Stimulated activated CD4-positive, alpha-beta T cell treated with anti-CD3 and anti-CD28 coated beads, TNF-alpha, amount 100 ng/mL, for 24 hours (primary cell): Measurements from ENCODE around the gene OLFM2.
"Not testable (repeated sequence)": the region's sequence is repeated elsewhere in the genome, so short reads cannot be mapped to it uniquely, and the experiment has no call there.

Experiments used
- DNase-seq, 3 experiments: peaks; one replicate each; pipeline ENCODE4 v3.0.0-alpha.2; 2020; ENCODE audit warnings: low read depth in 3 of 3

Gene OLFM2

GRCh38 chr19:9834307-9834725 is 102.0 kb downstream of the OLFM2 start:
- no peak for DNase-seq

GRCh38 chr19:9828551-9829063 is 107.7 kb downstream of the OLFM2 start:
- DNase-seq = no peak

- DNase-seq = peak; percentile 81 to 86 (median 85)
These were observed 108.8 kb downstream of the OLFM2 start, which contains the start of gene UBL5 for GRCh38 chr19:9827289-9828238. Gene UBL5 (plus strand): TSS chr19:9827918. CDS start chr19:9828338, 420 bp downstream.

- no peak for DNase-seq
These were observed 112.5 kb downstream of the OLFM2 start for GRCh38 chr19:9823816-9824215.

- DNase-seq = not testable (repeated sequence)
These were observed 116.3 kb downstream of the OLFM2 start for GRCh38 chr19:9820034-9820433.

GRCh38 chr19:9819596-9819909 is 116.8 kb downstream of the OLFM2 start:
- DNase-seq = no peak

- DNase-seq = peak; percentile 100
These were observed 117.3 kb downstream of the OLFM2 start, which contains the start of gene FBXL12 for GRCh38 chr19:9818734-9819595. Gene FBXL12 (minus strand): TSS chr19:9819079. CDS start chr19:9818813, 266 bp downstream.

- DNase-seq = peak in 1 of 3 experiments; percentile 8
These were observed 118.1 kb downstream of the OLFM2 start for GRCh38 chr19:9818175-9818733.

- no peak for DNase-seq
These were observed 125.2 kb downstream of the OLFM2 start for GRCh38 chr19:9811139-9811538.

GRCh38 chr19:9808855-9809824 is 127.2 kb downstream of the OLFM2 start:
- no peak for DNase-seq

- no peak for DNase-seq
These were observed 129.5 kb downstream of the OLFM2 start for GRCh38 chr19:9806803-9807202.
